Neural crest cell (in vitro differentiated cells): Measurements from ENCODE around the gene TNFSF11. TPM values are rescaled to one million over a fixed set of nuclear protein-coding genes. Genes with fewer than 3 reads are reported as not detected.

Source experiments
- DNase-seq: peaks from one replicate; pipeline ENCODE4 v3.0.0; 2021; ENCODE audit warnings: low read depth, mixed read lengths, low spot score
- H3K27ac Mint-ChIP-seq: one replicate; pipeline ENCODE4 v1.8.0; 2021; ENCODE audit warnings: mild to moderate bottlenecking, mixed read lengths; ENCODE audit not compliant: unreplicated experiment
- H3K27me3 Mint-ChIP-seq: 2 replicates; pipeline ENCODE4 v1.8.0; 2021; ENCODE audit warnings: low read depth, mild to moderate bottlenecking, mixed read lengths
- H3K36me3 Mint-ChIP-seq: 2 replicates; pipeline ENCODE4 v1.8.0; 2021; ENCODE audit warnings: low read depth, mild to moderate bottlenecking, mixed read lengths
- H3K4me1 Mint-ChIP-seq: 2 replicates; pipeline ENCODE4 v1.8.0; 2021; ENCODE audit warnings: mixed read lengths
- H3K4me3 Mint-ChIP-seq: one replicate; pipeline ENCODE4 v1.8.0; 2021; ENCODE audit warnings: mild to moderate bottlenecking, mixed read lengths
- H3K9me3 Mint-ChIP-seq: 2 replicates; pipeline ENCODE4 v1.8.0; 2021; ENCODE audit warnings: mixed read lengths
- total RNA-seq: library from RNA; stranded (reverse); gene quantifications from 2 replicates; pipeline ENCODE4 v1.2.1, GENCODE V29; 2021
- TF ChIP-seq, protein P1 (sequence below): fragments of 200-600 bp; sonication (generic); conservative IDR thresholded peaks from 2 replicates; pipeline ENCODE4 v1.5.0; 2021; ENCODE audit warnings: antibody characterized with exemption, mild to moderate bottlenecking

Gene TNFSF11
- total RNA-seq, 1 donor from 2014 or later: not detected

DNA sequence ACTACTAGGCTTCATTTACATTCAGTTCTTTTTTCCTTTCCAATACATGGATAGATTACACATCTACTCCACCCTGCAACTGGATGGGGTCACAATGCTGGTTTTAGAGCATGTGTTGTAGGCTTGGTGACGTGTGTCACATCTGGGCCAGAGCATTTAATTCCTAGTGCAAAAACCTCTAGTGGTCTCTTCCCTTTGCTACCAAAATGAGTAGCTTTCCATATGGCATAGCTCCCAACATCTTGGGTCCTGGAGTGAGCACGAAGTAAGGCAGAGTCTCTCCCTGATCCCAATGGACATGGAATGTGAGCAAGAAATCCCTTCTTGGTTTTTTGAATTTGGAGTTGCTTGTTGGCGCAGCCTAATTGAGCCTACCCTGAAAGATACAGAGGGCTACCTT, 51.7 kb downstream of the TNFSF11 start:
- H3K4me3 Mint-ChIP-seq: no peak overlapping the region
- H3K27ac Mint-ChIP-seq: no peak overlapping the region
- no peak for DNase-seq
- no peaks in the 10 kb centered on the region for H3K4me1 Mint-ChIP-seq
- H3K27me3 Mint-ChIP-seq: no peaks in the 10 kb centered on the region
- H3K9me3 Mint-ChIP-seq: no peaks in the 10 kb centered on the region
- TF ChIP-seq, protein P1, sequence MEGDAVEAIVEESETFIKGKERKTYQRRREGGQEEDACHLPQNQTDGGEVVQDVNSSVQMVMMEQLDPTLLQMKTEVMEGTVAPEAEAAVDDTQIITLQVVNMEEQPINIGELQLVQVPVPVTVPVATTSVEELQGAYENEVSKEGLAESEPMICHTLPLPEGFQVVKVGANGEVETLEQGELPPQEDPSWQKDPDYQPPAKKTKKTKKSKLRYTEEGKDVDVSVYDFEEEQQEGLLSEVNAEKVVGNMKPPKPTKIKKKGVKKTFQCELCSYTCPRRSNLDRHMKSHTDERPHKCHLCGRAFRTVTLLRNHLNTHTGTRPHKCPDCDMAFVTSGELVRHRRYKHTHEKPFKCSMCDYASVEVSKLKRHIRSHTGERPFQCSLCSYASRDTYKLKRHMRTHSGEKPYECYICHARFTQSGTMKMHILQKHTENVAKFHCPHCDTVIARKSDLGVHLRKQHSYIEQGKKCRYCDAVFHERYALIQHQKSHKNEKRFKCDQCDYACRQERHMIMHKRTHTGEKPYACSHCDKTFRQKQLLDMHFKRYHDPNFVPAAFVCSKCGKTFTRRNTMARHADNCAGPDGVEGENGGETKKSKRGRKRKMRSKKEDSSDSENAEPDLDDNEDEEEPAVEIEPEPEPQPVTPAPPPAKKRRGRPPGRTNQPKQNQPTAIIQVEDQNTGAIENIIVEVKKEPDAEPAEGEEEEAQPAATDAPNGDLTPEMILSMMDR: no peak
- H3K36me3 Mint-ChIP-seq: no peaks in the 10 kb centered on the region

DNA sequence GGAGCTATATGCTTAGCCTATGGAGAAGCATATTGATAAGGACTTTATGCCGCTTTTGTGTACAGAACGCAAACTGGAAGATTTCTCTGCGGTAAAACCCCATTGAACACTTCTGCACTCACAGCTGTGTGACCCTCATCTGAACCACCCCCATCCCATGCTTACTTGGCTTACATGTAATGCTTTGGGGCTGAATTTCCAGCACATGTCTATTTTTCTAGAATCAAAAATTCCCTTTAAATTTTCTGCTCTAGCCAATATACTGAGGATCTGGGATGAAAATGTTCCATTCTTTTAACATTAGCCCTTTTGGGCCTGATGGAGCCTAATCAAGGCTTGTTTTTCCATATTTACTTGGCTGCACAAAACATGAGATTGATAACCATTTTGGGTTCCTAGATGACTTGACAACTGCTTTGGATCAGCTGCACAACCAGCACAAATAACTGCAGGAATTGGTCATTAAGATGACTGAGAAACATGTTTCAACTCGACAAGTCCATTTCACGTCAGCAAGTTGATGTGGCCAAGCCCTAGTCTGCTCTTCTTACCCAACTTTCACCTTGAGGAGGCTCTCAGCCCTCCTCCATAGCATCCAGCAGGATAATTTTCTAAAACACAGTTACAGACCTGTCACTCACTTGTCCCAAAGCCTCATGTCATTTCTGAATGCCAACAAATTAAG, 52.4 kb downstream of the TNFSF11 start:
- H3K27ac Mint-ChIP-seq: no peak overlapping the region
- TF ChIP-seq, protein P1: no peak
- no peaks in the 10 kb centered on the region for H3K4me1 Mint-ChIP-seq
- H3K27me3 Mint-ChIP-seq: no peaks in the 10 kb centered on the region
- no peak for DNase-seq
- H3K36me3 Mint-ChIP-seq: no peaks in the 10 kb centered on the region
- H3K9me3 Mint-ChIP-seq: no peaks in the 10 kb centered on the region
- H3K4me3 Mint-ChIP-seq: no peak overlapping the region

DNA sequence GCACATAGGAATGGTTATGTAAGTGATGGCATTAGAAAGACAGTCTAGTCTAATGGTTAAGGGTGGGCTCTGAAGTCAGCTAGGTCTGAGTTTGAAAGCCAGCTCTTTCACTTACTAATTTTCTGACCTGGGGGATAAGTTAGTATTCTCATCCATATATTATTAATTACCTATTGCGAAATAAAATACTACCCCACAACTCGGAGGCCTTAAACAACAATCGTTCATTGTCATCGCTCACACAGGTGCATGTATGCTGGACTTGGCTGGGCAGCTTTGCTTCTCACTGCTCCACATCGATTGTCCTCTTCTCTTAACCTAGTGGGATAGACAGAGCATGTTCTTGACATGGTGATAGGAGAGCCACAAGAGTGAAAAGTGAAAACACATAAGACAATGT, 54.7 kb downstream of the TNFSF11 start:
- TF ChIP-seq, protein P1: no peak
- Mint-ChIP-seq H3K4me3 (no peak overlapping the region), H3K36me3 (no peaks in the 10 kb centered on the region), H3K27me3 (no peaks in the 10 kb centered on the region), H3K27ac (no peak overlapping the region), H3K4me1 (no peaks in the 10 kb centered on the region), H3K9me3 (no peaks in the 10 kb centered on the region)
- no peak for DNase-seq

DNA sequence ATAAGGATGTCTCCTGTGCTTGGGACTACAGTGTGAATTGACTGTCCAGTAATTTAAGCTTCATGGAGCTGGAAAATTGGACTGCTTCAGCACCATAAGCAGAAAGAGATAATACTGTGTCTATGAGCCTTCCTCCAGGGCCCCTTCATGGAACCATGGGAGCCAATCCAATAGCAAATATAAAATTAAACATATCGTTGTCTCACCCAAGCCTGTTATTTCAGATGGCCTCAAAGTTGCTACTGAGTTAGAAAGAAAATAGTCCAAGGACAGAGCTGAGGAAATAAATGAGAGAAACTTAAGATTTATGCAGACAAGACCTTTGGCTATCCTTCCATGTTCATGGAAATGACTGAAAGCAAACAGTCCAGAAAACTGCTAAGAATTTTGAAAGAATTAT, 57.2 kb downstream of the TNFSF11 start:
- no peaks in the 10 kb centered on the region for H3K4me1 Mint-ChIP-seq
- H3K27me3 Mint-ChIP-seq: no peaks in the 10 kb centered on the region
- DNase-seq: no peak
- no peaks in the 10 kb centered on the region for H3K9me3 Mint-ChIP-seq
- no peak overlapping the region for H3K4me3 Mint-ChIP-seq
- TF ChIP-seq, protein P1: no peak
- no peaks in the 10 kb centered on the region for H3K36me3 Mint-ChIP-seq
- H3K27ac Mint-ChIP-seq: no peak overlapping the region

DNA sequence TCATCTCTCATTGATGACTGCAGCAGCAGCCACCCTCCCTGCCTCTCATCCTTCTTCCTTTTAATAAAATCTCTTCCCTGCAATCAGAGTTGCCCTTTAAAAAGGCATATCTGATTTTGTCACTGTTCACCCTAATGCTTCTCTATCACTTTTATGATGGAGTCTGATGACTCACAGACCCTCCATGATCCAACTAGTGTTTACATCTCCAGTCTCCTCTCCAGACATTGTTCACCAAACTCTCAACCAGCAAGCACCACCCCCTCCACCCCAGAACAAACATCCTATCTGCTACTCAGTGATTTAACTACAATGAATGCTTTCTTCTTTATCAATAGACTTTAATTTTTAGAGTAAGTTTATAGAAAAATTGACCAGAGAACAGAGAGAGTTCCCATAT, 59.5 kb downstream of the TNFSF11 start:
- H3K9me3 Mint-ChIP-seq: no peaks in the 10 kb centered on the region

More for the DNA sequence above, 59.5 kb downstream of the TNFSF11 start:
- Mint-ChIP-seq H3K4me3 (no peak overlapping the region), H3K36me3 (no peaks in the 10 kb centered on the region), H3K4me1 (no peaks in the 10 kb centered on the region), H3K27me3 (no peaks in the 10 kb centered on the region), H3K27ac (no peak overlapping the region)
- DNase-seq: no peak
- TF ChIP-seq, protein P1: no peak
